Measurements from ENCODE around the gene AQP10. TPM values are rescaled to one million over a fixed set of nuclear protein-coding genes. Genes with fewer than 3 reads are reported as not detected.

The AQP10 gene
- 1 to 10 TPM in 4 of 7 donors, under 1 TPM in 3; 0.28 to 3.1 (median 1.3) TPM for total RNA-seq
- polyA plus RNA-seq = under 1 TPM; 0.09 to 0.19 (median 0.15) TPM
- long read RNA-seq, donor 1, partial matches to known transcripts = 0 of 2 reads
- long read RNA-seq, donor 1, other reads (novel, unspliced or antisense) = 0 of 2 reads
- long read RNA-seq, donor 2, partial matches to known transcripts = 0 of 1 reads
- long read RNA-seq, donor 2, other reads (novel, unspliced or antisense) = 0 of 1 reads

- 26 to 39% (median 27%) methylated on average over 9 of the region's 9 CpGs for WGBS, 5 donors
Observed at GRCh38 chr1:154320882-154321608, at the start of gene AQP10. Gene AQP10 (plus strand): TSS chr1:154321093. CDS start chr1:154321156, 63 bp downstream.

GRCh38 chr1:154272217-154272998, 48.5 kb upstream of the AQP10 start, which contains the start of gene HAX1:
Gene HAX1 (plus strand): TSS chr1:154272629. CDS start chr1:154272724, 95 bp downstream.
- no peaks in the 10 kb centered on the region for H3K27me3 ChIP-seq (replicated peaks in 1 of 7)
- peaks cover 0 to 75% (median 50%) of the 10 kb centered on the region in 6 donors for H3K36me3 ChIP-seq
- peak within 1 kb of the TSS; percentile 71 to 96 (median 92) for H3K27ac ChIP-seq
- H3K4me1 ChIP-seq = peaks cover 9 to 36% (median 24%) of the 10 kb centered on the region in 6 donors
- peak in 2 of 3 donors; percentile 49 to 59 for TF ChIP-seq POLR2A (IDR thresholded peaks at IDR 0.05)
- peak; percentile 73 to 94 (median 87) for TF ChIP-seq CTCF (IDR thresholded peaks at IDR 0.05 in 8 of 11, conservative IDR thresholded peaks at IDR 0.05 in 3 of 11)
- peak; percentile 89 to 95 (median 95) for TF ChIP-seq POLR2AphosphoS5 (IDR thresholded peaks at IDR 0.05)
- peak within 1 kb of the TSS; percentile 58 to 89 (median 66) for H3K4me3 ChIP-seq
- intact Hi-C loops (cut with DNase I; ENCODE audit: low total_unique reads) = no loop called here
- DNase-seq = peak; percentile 98
- no peaks in the 10 kb centered on the region for H3K9me3 ChIP-seq
- WGBS, 5 donors = 0 to 1% (median 0%) methylated on average over 45 to 47 of the region's 47 CpGs

More at GRCh38 chr1:154320882-154321608, at the start of gene AQP10:
- H3K27ac ChIP-seq = peak within 1 kb of the TSS in 2 of 8 donors; percentile 22 to 23
- H3K4me1 ChIP-seq = peaks cover 3 to 22% (median 15%) of the 10 kb centered on the region in 6 donors
- no peak within 1 kb of the TSS for H3K4me3 ChIP-seq
- H3K36me3 ChIP-seq = no peaks in the 10 kb centered on the region
- peaks cover 0 to 21% (median 13%) of the 10 kb centered on the region in 8 donors for H3K9me3 ChIP-seq
- intact Hi-C loops (cut with DNase I; ENCODE audit: low total_unique reads) = no loop called here
- peaks cover 0 to 30% (median 0%) of the 10 kb centered on the region in 7 donors for H3K27me3 ChIP-seq (replicated peaks in 1 of 7)
- no peak for DNase-seq
- TF ChIP-seq POLR2A (IDR thresholded peaks at IDR 0.05) (no peak), POLR2AphosphoS5 (IDR thresholded peaks at IDR 0.05) (no peak), CTCF (IDR thresholded peaks at IDR 0.05 in 8 of 11, conservative IDR thresholded peaks at IDR 0.05 in 3 of 11) (no peak)

- Histone ChIP-seq H3K27ac (peak overlapping the region; percentile 71 to 96 (median 92)), H3K4me1 (peaks cover 9 to 36% (median 24%) of the 10 kb centered on the region in 6 donors), H3K36me3 (peaks cover 0 to 75% (median 48%) of the 10 kb centered on the region in 6 donors), H3K27me3 (replicated peaks in 1 of 7) (no peaks in the 10 kb centered on the region), H3K4me3 (peak overlapping the region; percentile 58 to 89 (median 66)), H3K9me3 (no peaks in the 10 kb centered on the region)
- DNase-seq = no peak
- TF ChIP-seq POLR2A (IDR thresholded peaks at IDR 0.05) (no peak), CTCF (IDR thresholded peaks at IDR 0.05 in 8 of 11, conservative IDR thresholded peaks at IDR 0.05 in 3 of 11) (no peak)
- 44 to 49% (median 44%) methylated on average over 13 of the region's 13 CpGs for WGBS, 5 donors
- intact Hi-C loops (cut with DNase I; ENCODE audit: low total_unique reads) = no loop called here
Observed at GRCh38 chr1:154272999-154273563, 47.8 kb upstream of the AQP10 start.

Data from spleen (tissue), 13 donors.